GM12878 (cell line): Measurements from ENCODE around the gene DYNLT2. TPM values are rescaled to one million over a fixed set of nuclear protein-coding genes. Genes with fewer than 3 reads are reported as not detected.

ENCODE experiments used
- ATF3 ChIP-seq: IDR thresholded peaks from 2 replicates; pipeline ENCODE4 v1.6.1; 2011; ENCODE audit warnings: low read depth, mild to moderate bottlenecking, low read length, moderate library complexity, borderline replicate concordance; ENCODE audit errors: extremely low read depth
- CBX5 ChIP-seq: sonication (generic); IDR thresholded peaks from 2 replicates; pipeline ENCODE4 v1.6.1; 2016; ENCODE audit warnings: low read depth, moderate library complexity, mild to moderate bottlenecking, inconsistent platforms
- CUX1 ChIP-seq: IDR thresholded peaks from 2 replicates; pipeline ENCODE4 v1.6.1; 2012; ENCODE audit warnings: improper control_type of control experiment, low read depth, low read length; ENCODE audit not compliant: insufficient replicate concordance
- FOXM1 ChIP-seq: IDR thresholded peaks from 2 replicates; pipeline ENCODE4 v1.6.1; 2012; ENCODE audit warnings: low read depth, mild to moderate bottlenecking, inconsistent platforms, low read length, moderate library complexity
- NKRF ChIP-seq: fragments of 450-650 bp; conservative IDR thresholded peaks from 2 replicates; pipeline ENCODE4 v1.6.1; 2017; ENCODE audit warnings: mild to moderate bottlenecking, moderate library complexity
- PML ChIP-seq: IDR thresholded peaks from 2 replicates; pipeline ENCODE4 v1.6.1; 2012; ENCODE audit warnings: low read length, inconsistent platforms
- PRDM15 ChIP-seq: fragments of 450-650 bp; formaldehyde crosslinking; IDR thresholded peaks from 2 replicates; pipeline ENCODE4 v1.4.0; 2020; ENCODE audit warnings: mild to moderate bottlenecking, moderate library complexity
- TAF1 ChIP-seq: IDR thresholded peaks from 2 replicates; pipeline ENCODE4 v1.6.1; 2011; ENCODE audit warnings: mild to moderate bottlenecking, low read depth, low read length, borderline replicate concordance
- WRNIP1 ChIP-seq: IDR thresholded peaks from 2 replicates; pipeline ENCODE4 v1.6.1; 2011; ENCODE audit warnings: low read depth, low read length, improper control_type of control experiment, borderline replicate concordance
- ZBTB11 ChIP-seq: fragments of 450-650 bp; formaldehyde crosslinking; IDR thresholded peaks from 2 replicates; pipeline ENCODE4 v1.5.0; 2022; ENCODE audit warnings: mild to moderate bottlenecking, missing genetic modification characterization
- polyA plus RNA-seq, 11 experiments: library from polyadenylated mRNA; depleted of rRNA in 4 of 11; unstranded in 6 of 11; stranded (reverse) in 5 of 11; fragments of >200 nt; fragmentation: Nextera tagmentation in 4 of 11; fragmentation: Illumina TruSeq in 1 of 11; extraction: Ambion mirVana in 4 of 11; extraction: Trizol in 1 of 11; gene quantifications; 1 replicate in 1 of 11; 2 replicates in 10 of 11; pipeline versions ENCODE4 v1.2.1 to v1.2.3, GENCODE V29; 2011 to 2016; ENCODE audit warnings: inconsistent platforms in 2 of 11, missing spikeins in 2 of 11, low read depth in 1 of 11
- total RNA-seq, 4 experiments: library from RNA; depleted of rRNA in 3 of 4; stranded (reverse); fragments of >200 nt in 3 of 4; fragmentation: Illumina TruSeq in 1 of 4; extraction: Trizol in 1 of 4; gene quantifications; 2 replicates each; pipeline versions ENCODE4 v1.2.1 to v1.2.3, GENCODE V29; 2013 to 2021

DYNLT2 gene
- total and polyA plus RNA-seq, 10 of the 15 experiments (the other 5 are each of a cell fraction or from before 2014, with no cell fraction given) = 2.2 to 5.9 (median 5.4) TPM

- TF ChIP-seq NKRF (peak; percentile 19; the same call in 1 of the 2 replicates), FOXM1 (no peak), ATF3 (no peak), TAF1 (peak; percentile 85), PRDM15 (CRISPR knock-in tag) (no peak), CBX5 (no peak), WRNIP1 (no peak), ZBTB11 (no peak), PML (peak; percentile 92), CUX1 (no peak)
Measured at GRCh38 chr6:169701954-169702839, 49.2 kb downstream of the DYNLT2 start, which contains the start of the genes C6orf120 and WDR27 (continued).
